Renal cortex interstitium (tissue), 11 donors: ENCODE results near the gene DNAJC9. TPM values are rescaled to one million over a fixed set of nuclear protein-coding genes. Genes with fewer than 3 reads are reported as not detected.

ENCODE experiments used
- DNase-seq, 11 donors: peaks; one replicate each; pipeline ENCODE4 v3.0.0-alpha.2; 2013; ENCODE audit warnings: low read depth in 9 of 11, low spot score in 4 of 11; ENCODE audit errors: extremely low read depth in 1 of 11
- polyA plus RNA-seq, 3 donors: library from polyadenylated mRNA; unstranded; fragments of 120-200 nt; gene quantifications; one replicate each; pipeline ENCODE4 v1.2.1, GENCODE V29; 2013; ENCODE audit not compliant: insufficient read length in 3 of 3

Gene DNAJC9
- polyA plus RNA-seq, 3 donors, result 31.0 to 36.6 (median 31.3) TPM

DNA sequence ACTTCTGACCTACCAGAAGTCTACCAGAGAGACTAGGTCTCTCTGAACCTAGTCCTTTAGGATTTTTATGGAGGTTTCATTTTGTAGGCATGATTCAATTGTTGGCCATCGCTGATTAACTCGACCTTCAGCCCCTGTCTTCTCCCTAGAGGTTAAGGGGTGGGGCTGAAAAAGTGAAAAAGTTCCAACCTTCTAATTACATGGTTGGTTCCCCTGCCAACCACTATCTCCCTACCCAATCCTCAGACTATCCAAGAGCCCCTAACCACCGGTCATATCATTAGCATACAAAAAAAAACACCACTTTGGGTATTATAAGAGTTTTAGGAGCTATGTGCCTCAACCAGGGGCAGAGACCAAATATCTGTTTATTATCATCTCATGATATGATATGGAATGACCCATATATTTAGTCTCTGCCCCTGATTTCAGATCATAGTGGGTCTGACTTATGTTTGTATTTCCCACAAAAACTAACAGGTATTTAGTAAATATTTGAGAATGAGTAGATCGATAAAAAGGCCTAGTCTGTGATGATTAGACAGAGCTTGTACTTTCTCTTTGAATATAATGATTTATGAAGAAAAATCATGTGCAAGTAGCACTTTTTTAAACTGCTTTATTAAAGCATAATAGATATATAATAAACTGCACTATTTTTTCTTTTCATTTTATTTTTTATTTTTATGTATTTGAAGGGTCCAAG is 35.8 kb downstream of the DNAJC9 start:
- DNase-seq, result no peak

- DNase-seq, result no peak
Measured at GRCh38 chr10:73210395-73211105, 36.5 kb downstream of the DNAJC9 start.

- peak in 4 of 11 donors; percentile 1 to 13 (median 7) for DNase-seq
Measured at GRCh38 chr10:73209705-73210104, 37.4 kb downstream of the DNAJC9 start.

- no peak for DNase-seq
Measured at GRCh38 chr10:73207883-73208282, 39.2 kb downstream of the DNAJC9 start.

GRCh38 chr10:73206385-73206784 is 40.7 kb downstream of the DNAJC9 start:
- DNase-seq, result no peak

DNA sequence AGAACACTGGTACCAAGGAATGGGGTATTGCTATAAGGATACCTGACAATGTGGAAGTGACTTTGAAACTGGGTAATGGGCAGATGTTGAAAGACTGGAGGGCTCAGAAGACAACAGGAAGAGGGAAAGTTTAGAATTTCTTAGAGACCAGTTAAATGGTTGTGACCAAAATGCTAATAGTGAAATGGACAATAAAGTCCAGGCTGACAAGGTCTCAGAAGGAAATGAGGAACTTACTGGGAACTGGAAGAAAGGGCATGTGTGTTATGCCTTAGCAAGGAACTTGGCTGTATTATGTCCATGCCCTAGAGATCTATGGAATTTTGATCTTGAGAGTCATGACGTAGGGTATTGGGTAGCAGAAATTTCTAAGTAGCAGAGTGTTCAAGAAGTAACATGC is 41.2 kb downstream of the DNAJC9 start:
- no peak for DNase-seq

- DNase-seq, result no peak
Measured at GRCh38 chr10:73205081-73205480, 42.0 kb downstream of the DNAJC9 start.

Other genes starting within 250 kb of the DNAJC9 start
- 100 to 1,000 TPM in 1 of 3 donors, 10 to 100 TPM in 2; 79.8 to 113 (median 98.8) TPM for gene P4HA1, start 150.4 kb downstream of the DNAJC9 start, polyA plus RNA-seq
- 1 to 10 TPM; 4.8 to 7.2 (median 5.1) TPM for gene NUDT13, start 136.8 kb downstream of the DNAJC9 start, polyA plus RNA-seq
- 10 to 100 TPM; 35.0 to 40.3 (median 40.2) TPM for gene ECD, start 79.2 kb downstream of the DNAJC9 start, polyA plus RNA-seq
- gene FAM149B1, start 79.1 kb downstream of the DNAJC9 start, polyA plus RNA-seq, result 10 to 100 TPM; 38.4 to 51.2 (median 46.4) TPM
- 10 to 100 TPM; 76.4 to 92.9 (median 83.2) TPM for gene MRPS16, start 5.4 kb upstream of the DNAJC9 start, polyA plus RNA-seq
- gene CFAP70, start 111.6 kb upstream of the DNAJC9 start, polyA plus RNA-seq, result 10 to 100 TPM; 11.9 to 22.8 (median 16.7) TPM
- gene ANXA7, start 166.8 kb upstream of the DNAJC9 start, polyA plus RNA-seq, result 10 to 100 TPM; 82.3 to 88.0 (median 87.9) TPM
- 1 to 10 TPM; 1.9 to 5.0 (median 2.5) TPM for gene MSS51, start 186.3 kb upstream of the DNAJC9 start, polyA plus RNA-seq
- gene PPP3CB, start 248.8 kb upstream of the DNAJC9 start, polyA plus RNA-seq, result 10 to 100 TPM; 60.1 to 66.2 (median 64.0) TPM